HCT116 (cell line): Measurements from ENCODE around the gene SEC31A. TPM values are rescaled to one million over a fixed set of nuclear protein-coding genes. Genes with fewer than 3 reads are reported as not detected.
A peak's percentile ranks its signal among the peaks of the same experiment; 100 is the strongest.

ENCODE experiments used
- ATAC-seq: fragments of 200-7000 bp; cut with Tn5 transposase; 2 replicates; pipeline ENCODE4 v1.9.1; 2020; ENCODE audit warnings: mild to moderate bottlenecking, moderate library complexity
- BruUV-seq: library from RNA; stranded (reverse); fragments of 400-500 nt; replicated peaks from 2 replicates; lab custom pipeline; 2021; lab: Mats Ljungman, UMichigan
- CTCF ChIA-PET: fragments of 300-600 bp; sonication (Branson Sonifier 250); formaldehyde crosslinking; loops from one replicate; lab custom pipeline; 2021; ENCODE audit warnings: antibody characterized with exemption; lab: Charles Lee
- POLR2A ChIA-PET: fragments of 300-600, 350-600 bp; sonication (Branson Sonifier 250); formaldehyde crosslinking; loops from one replicate; lab custom pipeline; 2021; ENCODE audit warnings: antibody characterized with exemption; lab: Charles Lee
- RAD21 ChIA-PET, 2 experiments: fragments of 300-600 bp; sonication (Branson Sonifier 250); formaldehyde crosslinking; loops; one replicate each; lab custom pipeline; 2023; ENCODE audit warnings: low total read pairs in 2 of 2; ENCODE audit not compliant: uncharacterized antibody in 2 of 2, unreplicated experiment in 2 of 2, low non-redundant PET in 1 of 2; lab: Charles Lee
- DNase-seq: peaks from one replicate; pipeline ENCODE4 v3.0.0-alpha.2; 2010; ENCODE audit warnings: low read depth, low spot score
- H2AFZ ChIP-seq: fragments of 200-600 bp; shearing (Covaris generic), sonication (generic); 2 replicates; pipeline ENCODE4 v1.6.1; 2017; ENCODE audit warnings: low read depth, mixed run types, mixed read lengths, antibody characterized with exemption, low read length; ENCODE audit not compliant: poor library complexity, severe bottlenecking
- H3K27ac ChIP-seq: 2 replicates; pipeline ENCODE4 v1.5.1; 2012; ENCODE audit warnings: low read depth, low read length
- H3K27me3 ChIP-seq: fragments of 200-600 bp; sonication (generic); 2 replicates; pipeline ENCODE4 v1.6.1; 2016; ENCODE audit warnings: mixed run types, low read length, mixed read lengths; ENCODE audit not compliant: insufficient read depth
- H3K36me3 ChIP-seq, 2 experiments: fragments of 200-500 bp in 1 of 2; fragments of 200-600 bp in 1 of 2; sonication (Bioruptor generic) in 1 of 2; sonication (generic) in 1 of 2; 2 replicates each; pipeline versions ENCODE4 v1.5.1 to v1.6.1; 2014 to 2016; ENCODE audit warnings: low read length in 2 of 2, inconsistent platforms in 1 of 2, mixed read lengths in 1 of 2, mixed run types in 1 of 2; ENCODE audit not compliant: insufficient read depth in 2 of 2, control insufficient read depth in 1 of 2
- H3K4me1 ChIP-seq, 2 experiments: fragments of 200-600 bp in 1 of 2; sonication (generic) in 1 of 2; 2 replicates each; pipeline versions ENCODE4 v1.5.1 to v1.6.1; 2012 to 2017; ENCODE audit warnings: low read length in 2 of 2, inconsistent platforms in 1 of 2, mild to moderate bottlenecking in 1 of 2, mixed read lengths in 1 of 2, mixed run types in 1 of 2, moderate library complexity in 1 of 2; ENCODE audit not compliant: insufficient read depth in 2 of 2, control insufficient read depth in 1 of 2
- H3K4me2 ChIP-seq: fragments of 200-600 bp; sonication (generic); 2 replicates; pipeline ENCODE4 v1.6.1; 2017; ENCODE audit warnings: mixed run types, low read length, mixed read lengths
- H3K4me3 ChIP-seq, 2 experiments: fragments of 200-600 bp in 1 of 2; sonication (generic) in 1 of 2; replicated peaks in 1 of 2; 2 replicates each; pipeline ENCODE4 v1.5.1; 2011 to 2016; ENCODE audit warnings: low read length in 2 of 2, control low read depth in 1 of 2, low read depth in 1 of 2, mild to moderate bottlenecking in 1 of 2, mixed read lengths in 1 of 2, mixed run types in 1 of 2
- H3K79me2 ChIP-seq: fragments of 200-600 bp; sonication (generic); 2 replicates; pipeline ENCODE4 v1.6.1; 2017; ENCODE audit warnings: mild to moderate bottlenecking, mixed run types, low read length, moderate library complexity, mixed read lengths; ENCODE audit not compliant: insufficient read depth
- H3K9ac ChIP-seq: fragments of 200-600 bp; sonication (generic); 2 replicates; pipeline ENCODE4 v1.6.1; 2016; ENCODE audit warnings: low read length, mixed read lengths
- H3K9me2 ChIP-seq: fragments of 200-600 bp; sonication (generic), shearing (Covaris generic); 2 replicates; pipeline ENCODE4 v1.6.1; 2017; ENCODE audit warnings: mixed run types, mild to moderate bottlenecking, moderate library complexity; ENCODE audit not compliant: insufficient read depth
- H3K9me3 ChIP-seq, 2 experiments: fragments of 200-500 bp in 1 of 2; fragments of 200-600 bp in 1 of 2; sonication (Bioruptor generic) in 1 of 2; sonication (generic) in 1 of 2; 2 replicates each; pipeline ENCODE4 v1.6.1; 2014 to 2017; ENCODE audit warnings: low read length in 2 of 2, mixed read lengths in 2 of 2, inconsistent platforms in 1 of 2, low read depth in 1 of 2, mild to moderate bottlenecking in 1 of 2, mixed run types in 1 of 2, moderate library complexity in 1 of 2; ENCODE audit not compliant: control insufficient read depth in 1 of 2, insufficient read depth in 1 of 2
- H4K20me1 ChIP-seq: fragments of 200-600 bp; sonication (generic), shearing (Covaris generic); 2 replicates; pipeline ENCODE4 v1.6.1; 2017; ENCODE audit warnings: mixed run types, mild to moderate bottlenecking, moderate library complexity; ENCODE audit not compliant: insufficient read depth
- CBX3 ChIP-seq: IDR thresholded peaks from 2 replicates; pipeline ENCODE4 v1.6.1; 2012; ENCODE audit warnings: low read depth
- CEBPB ChIP-seq: IDR thresholded peaks from 2 replicates; pipeline ENCODE4 v1.6.1; 2012; ENCODE audit warnings: low read depth
- CTCF ChIP-seq, 3 experiments: fragments of 200-600 bp in 1 of 3; sonication (generic) in 1 of 3; IDR thresholded peaks in 2 of 3; conservative IDR thresholded peaks in 1 of 3; 2 replicates each; pipeline ENCODE4 v1.5.1; 2012 to 2017; ENCODE audit warnings: low read depth in 2 of 3, low read length in 2 of 3, antibody characterized with exemption in 1 of 3, borderline replicate concordance in 1 of 3, control low read depth in 1 of 3, mild to moderate bottlenecking in 1 of 3, mixed read lengths in 1 of 3, mixed run types in 1 of 3, moderate library complexity in 1 of 3; ENCODE audit not compliant: insufficient read depth in 1 of 3
- EGR1 ChIP-seq: IDR thresholded peaks from 2 replicates; pipeline ENCODE4 v1.6.1; 2012; ENCODE audit warnings: low read depth
- ELF1 ChIP-seq: IDR thresholded peaks from 2 replicates; pipeline ENCODE4 v1.6.1; 2012; ENCODE audit warnings: low read depth, borderline replicate concordance
- EZH2phosphoT487 ChIP-seq: fragments of 200-600 bp; IDR thresholded peaks from 2 replicates; pipeline ENCODE4 v1.6.1; 2018; ENCODE audit warnings: antibody characterized with exemption, borderline replicate concordance
- POLR2A ChIP-seq: IDR thresholded peaks from 2 replicates; pipeline ENCODE4 v1.7.0; 2011; ENCODE audit warnings: borderline replicate concordance; ENCODE audit not compliant: insufficient read depth, insufficient read length; ENCODE audit errors: extremely low read depth
- POLR2AphosphoS5 ChIP-seq: IDR thresholded peaks from 2 replicates; pipeline ENCODE4 v1.6.1; 2011; ENCODE audit warnings: mild to moderate bottlenecking, low read depth, low read length, moderate library complexity
- RAD21 ChIP-seq: IDR thresholded peaks from 2 replicates; pipeline ENCODE4 v1.6.1; 2012; ENCODE audit warnings: low read depth, mild to moderate bottlenecking
- SIN3A ChIP-seq: IDR thresholded peaks from 2 replicates; pipeline ENCODE4 v1.6.1; 2012; ENCODE audit warnings: low read depth
- SP1 ChIP-seq: IDR thresholded peaks from 2 replicates; pipeline ENCODE4 v1.6.1; 2012; ENCODE audit warnings: low read depth
- TCF7L2 ChIP-seq: IDR thresholded peaks from 2 replicates; pipeline ENCODE4 v1.7.0; 2011; ENCODE audit warnings: borderline replicate concordance, inconsistent platforms; ENCODE audit not compliant: insufficient read depth, insufficient read length; ENCODE audit errors: extremely low read depth
- YY1 ChIP-seq: IDR thresholded peaks from 2 replicates; pipeline ENCODE4 v1.6.1; 2011; ENCODE audit warnings: low read length, low read depth, moderate library complexity, mild to moderate bottlenecking; ENCODE audit not compliant: insufficient replicate concordance; ENCODE audit errors: extremely low read depth
- ZNF274 ChIP-seq: fragments of 200-500 bp; sonication (Bioruptor generic); IDR thresholded peaks from 2 replicates; pipeline ENCODE4 v1.6.1; 2014; ENCODE audit warnings: mild to moderate bottlenecking, low read depth, low read length, inconsistent platforms
- intact Hi-C: fragments of 100-400 bp; cut with micrococcal nuclease; formaldehyde crosslinking; loops from 2 replicates; pipeline ENCODE4 v1.10.0; 2022
- total RNA-seq: library from RNA; stranded (reverse); gene quantifications from one replicate; pipeline ENCODE4 v1.2.1, GENCODE V29; 2021; ENCODE audit not compliant: unreplicated experiment

The SEC31A gene
- total RNA-seq, 1 experiment from 2014 or later: 78.5 TPM

DNA sequence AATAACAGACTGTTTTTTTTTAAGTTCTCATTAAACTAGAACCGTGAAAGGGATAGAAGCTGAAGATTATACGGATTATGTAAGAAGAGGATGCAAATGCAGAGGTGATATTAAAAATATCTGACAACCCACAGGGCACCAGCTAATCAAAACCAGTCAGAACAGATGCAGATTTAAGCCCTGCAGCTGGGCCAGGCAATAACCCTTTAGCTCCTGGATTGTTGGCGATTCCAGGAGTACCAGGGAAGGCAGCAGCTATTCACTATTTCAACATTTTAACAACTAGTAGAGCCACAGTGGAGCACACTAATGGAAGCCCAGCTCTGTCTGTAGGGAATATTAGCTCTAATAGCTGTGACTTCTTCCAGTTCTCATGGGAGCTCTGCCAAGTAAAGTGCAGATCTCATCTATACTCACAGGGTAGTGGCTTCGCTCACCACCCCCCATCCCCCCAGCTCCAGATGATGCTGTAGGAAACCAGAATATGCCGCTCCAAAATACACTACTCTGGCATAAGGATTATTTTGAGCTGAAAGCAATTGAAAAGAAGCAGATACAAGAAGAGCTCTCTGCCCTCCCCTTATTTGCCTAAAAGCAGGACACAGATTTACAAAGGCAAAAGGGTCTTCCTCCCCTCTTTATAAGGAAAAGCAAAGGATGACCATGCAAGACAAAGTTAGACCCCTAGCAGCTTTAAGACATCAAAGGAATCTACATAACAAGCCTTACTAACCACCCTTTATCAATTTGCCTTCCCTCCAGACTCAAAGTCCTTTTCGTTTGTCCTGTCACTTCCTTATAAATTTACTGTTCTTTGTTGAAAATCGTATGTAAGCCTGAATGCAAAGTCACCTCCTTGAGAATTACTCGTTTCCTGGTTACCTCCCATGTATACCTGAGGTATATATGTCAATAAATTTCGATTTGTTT, 106.0 kb downstream of the SEC31A start:
- peak overlapping the region in 1 of 2 experiments; percentile 17; a peak in 1 of 4 replicates for H3K4me3 ChIP-seq
- TF ChIP-seq SP1: 0 out of 2 replicates have a peak, but pooled peaks have one; percentile 2
- no peak for TF ChIP-seq ELF1
- no peak for TF ChIP-seq EGR1
- no peak overlapping the region; the same call in 1 of the 2 replicates for H3K27ac ChIP-seq
- POLR2A ChIA-PET: interaction anchor here (0.9 kb wide), 1 partner anchor 14 kb away, joined by 3 read pairs; the partner anchor contains the start of gene SCD5
- no peaks in the 10 kb centered on the region for H3K9me3 ChIP-seq
- H3K36me3 ChIP-seq: 0 out of 4 replicates have a peak, but pooled peaks cover 0 to 5% of the 10 kb centered on the region in 2 experiments
- H3K79me2 ChIP-seq: 0 out of 2 replicates have a peak, but pooled peaks cover 10% of the 10 kb centered on the region
- BruUV-seq: no TSS peak
- H3K4me1 ChIP-seq: peaks cover 57 to 70% of the 10 kb centered on the region in 2 experiments
- H4K20me1 ChIP-seq: no peaks in the 10 kb centered on the region
- intact Hi-C loops: no loop called here
- H3K9ac ChIP-seq: 0 out of 2 replicates have a peak overlapping the region, but pooled peaks have one; percentile 14
- no peak for ATAC-seq
- RAD21 ChIA-PET: no interaction called here
- no peaks in the 10 kb centered on the region for H3K27me3 ChIP-seq
- no peak for DNase-seq
- no peaks in the 10 kb centered on the region for H3K9me2 ChIP-seq
- H2AFZ ChIP-seq: no peak overlapping the region
- CTCF ChIA-PET: interaction anchor here (2.3 kb wide), 1 partner anchor 14 kb away, joined by 5 read pairs; the partner anchor contains the start of gene SCD5
- H3K4me2 ChIP-seq: peak overlapping the region; percentile 55

- Histone ChIP-seq H3K79me2 (peaks cover 16% of the 10 kb centered on the region; the same call in 1 of the 2 replicates), H3K27me3 (no peaks in the 10 kb centered on the region), H3K4me1 (peaks cover 72 to 77% of the 10 kb centered on the region in 2 experiments), H3K4me2 (peak overlapping the region; percentile 35), H3K4me3 (no peak overlapping the region), H3K9ac (no peak overlapping the region), H3K9me3 (no peaks in the 10 kb centered on the region), H2AFZ (no peak overlapping the region), H4K20me1 (no peaks in the 10 kb centered on the region), H3K36me3 (0 out of 4 replicates have a peak, but pooled peaks cover 0 to 3% of the 10 kb centered on the region in 2 experiments), H3K27ac (no peak overlapping the region), H3K9me2 (no peaks in the 10 kb centered on the region)
- intact Hi-C loops: no loop called here
- no TSS peak for BruUV-seq
- ChIA-PET POLR2A (no interaction called here), RAD21 (no interaction called here), CTCF (no interaction called here)
- no peak for DNase-seq
- TF ChIP-seq EZH2phosphoT487 (no peak), ZNF274 (no peak), ELF1 (no peak), TCF7L2 (no peak), CTCF (IDR thresholded peaks at IDR 0.05 in 2 of 3, conservative IDR thresholded peaks at IDR 0.05 in 1 of 3; ENCODE audit: borderline replicate concordance in 1 of 3, insufficient read depth in 1 of 3, low read depth in 2 of 3, low read length in 2 of 3) (no peak), RAD21 (no peak), POLR2A (no peak), CBX3 (no peak), YY1 (no peak), SP1 (no peak), SIN3A (no peak), CEBPB (no peak), POLR2AphosphoS5 (no peak)
- ATAC-seq: peak; percentile 21; the same call in 1 of the 2 replicates
Observed at GRCh38 chr4:82782626-82783345, 108.2 kb downstream of the SEC31A start.
